IPS-20b (cell line): ENCODE data around the gene DTD2.
A peak's percentile ranks its signal among the peaks of the same experiment; 100 is the strongest.
"Not testable (repeated sequence)": the region's sequence is repeated elsewhere in the genome, so short reads cannot be mapped to it uniquely, and the experiment has no call there.

Experiments used
- H3K27ac ChIP-seq: one replicate; pipeline ENCODE4 v1.5.1; 2013; ENCODE audit warnings: low read length
- H3K27me3 ChIP-seq: 2 replicates; pipeline ENCODE4 v1.6.1; 2013; ENCODE audit warnings: mild to moderate bottlenecking, low read length, inconsistent platforms; ENCODE audit not compliant: insufficient read depth
- H3K36me3 ChIP-seq: 2 replicates; pipeline ENCODE4 v1.6.1; 2013; ENCODE audit warnings: low read depth, mild to moderate bottlenecking, inconsistent platforms, low read length, moderate library complexity; ENCODE audit not compliant: insufficient read depth
- H3K4me1 ChIP-seq: 2 replicates; pipeline ENCODE4 v1.6.1; 2013; ENCODE audit warnings: mild to moderate bottlenecking, control low read depth, inconsistent platforms, low read length, moderate library complexity; ENCODE audit not compliant: insufficient read depth
- H3K4me3 ChIP-seq: 2 replicates; pipeline ENCODE4 v1.5.1; 2013; ENCODE audit warnings: mild to moderate bottlenecking, low read length, inconsistent platforms
- H3K9ac ChIP-seq: 2 replicates; pipeline ENCODE4 v1.6.1; 2013; ENCODE audit warnings: low read depth, mild to moderate bottlenecking, inconsistent platforms, low read length, moderate library complexity
- H3K9me3 ChIP-seq: 2 replicates; pipeline ENCODE4 v1.6.1; 2013; ENCODE audit warnings: mild to moderate bottlenecking, low read depth, low read length, inconsistent platforms; ENCODE audit not compliant: insufficient read depth

Gene DTD2

GRCh38 chr14:31440280-31440679, 17.0 kb downstream of the DTD2 start:
- H3K27me3 ChIP-seq = no peaks in the 10 kb centered on the region
- peaks cover 3% of the 10 kb centered on the region; the same call in 1 of the 2 replicates for H3K36me3 ChIP-seq
- H3K9ac ChIP-seq = no peak overlapping the region
- H3K27ac ChIP-seq = no peak overlapping the region
- H3K4me1 ChIP-seq = no peaks in the 10 kb centered on the region
- no peak overlapping the region for H3K4me3 ChIP-seq
- H3K9me3 ChIP-seq = peaks cover 6% of the 10 kb centered on the region; the same call in 1 of the 2 replicates

- no peak overlapping the region for H3K27ac ChIP-seq
- no peak overlapping the region for H3K4me3 ChIP-seq
- H3K36me3 ChIP-seq = peaks cover 3% of the 10 kb centered on the region; the same call in 1 of the 2 replicates
- H3K4me1 ChIP-seq = no peaks in the 10 kb centered on the region
- no peaks in the 10 kb centered on the region for H3K27me3 ChIP-seq
- H3K9ac ChIP-seq = no peak overlapping the region
- peaks cover 6% of the 10 kb centered on the region; the same call in 1 of the 2 replicates for H3K9me3 ChIP-seq
These were observed 17.7 kb downstream of the DTD2 start for GRCh38 chr14:31439561-31439960.

- not testable (repeated sequence) for H3K27ac ChIP-seq, H3K27me3 ChIP-seq, H3K9ac ChIP-seq, H3K4me1 ChIP-seq, H3K9me3 ChIP-seq, H3K4me3 ChIP-seq, H3K36me3 ChIP-seq
These were observed 20.1 kb downstream of the DTD2 start for GRCh38 chr14:31437045-31437691.

- Histone ChIP-seq H3K27ac (no peak overlapping the region), H3K4me3 (no peak overlapping the region)
These were observed 22.0 kb downstream of the DTD2 start for GRCh38 chr14:31435276-31435675.

GRCh38 chr14:31430634-31431264, 26.6 kb downstream of the DTD2 start:
- H3K27ac ChIP-seq = no peak overlapping the region
- no peak overlapping the region for H3K9ac ChIP-seq
- H3K27me3 ChIP-seq = no peaks in the 10 kb centered on the region
- H3K4me3 ChIP-seq = no peak overlapping the region
- H3K9me3 ChIP-seq = no peaks in the 10 kb centered on the region; the same call in 1 of the 2 replicates
- H3K36me3 ChIP-seq = no peaks in the 10 kb centered on the region
- peaks cover 9% of the 10 kb centered on the region for H3K4me1 ChIP-seq

More at GRCh38 chr14:31435276-31435675, 22.0 kb downstream of the DTD2 start:
- peaks cover 3% of the 10 kb centered on the region; the same call in 1 of the 2 replicates for H3K36me3 ChIP-seq
- no peaks in the 10 kb centered on the region for H3K4me1 ChIP-seq
- H3K9ac ChIP-seq = no peak overlapping the region
- H3K9me3 ChIP-seq = peaks cover 6% of the 10 kb centered on the region; the same call in 1 of the 2 replicates
- no peaks in the 10 kb centered on the region for H3K27me3 ChIP-seq

- no peaks in the 10 kb centered on the region for H3K27me3 ChIP-seq
- peaks cover 9% of the 10 kb centered on the region for H3K4me1 ChIP-seq
- no peak overlapping the region for H3K4me3 ChIP-seq
- H3K9me3 ChIP-seq = no peaks in the 10 kb centered on the region; the same call in 1 of the 2 replicates
- no peak overlapping the region for H3K9ac ChIP-seq
- H3K36me3 ChIP-seq = no peaks in the 10 kb centered on the region
- H3K27ac ChIP-seq = no peak overlapping the region
These were observed 27.5 kb downstream of the DTD2 start for GRCh38 chr14:31429791-31430190.

GRCh38 chr14:31428011-31428410, 29.3 kb downstream of the DTD2 start:
- Histone ChIP-seq H3K27me3 (no peaks in the 10 kb centered on the region), H3K4me3 (no peak overlapping the region), H3K36me3 (no peaks in the 10 kb centered on the region), H3K9me3 (no peaks in the 10 kb centered on the region; the same call in 1 of the 2 replicates), H3K27ac (no peak overlapping the region), H3K9ac (no peak overlapping the region), H3K4me1 (peaks cover 9% of the 10 kb centered on the region)

GRCh38 chr14:31426663-31427062, 30.6 kb downstream of the DTD2 start:
- no peaks in the 10 kb centered on the region for H3K27me3 ChIP-seq
- no peak overlapping the region for H3K4me3 ChIP-seq
- H3K27ac ChIP-seq = no peak overlapping the region
- no peak overlapping the region for H3K9ac ChIP-seq
- H3K4me1 ChIP-seq = peaks cover 9% of the 10 kb centered on the region
- H3K9me3 ChIP-seq = no peaks in the 10 kb centered on the region
- H3K36me3 ChIP-seq = no peaks in the 10 kb centered on the region

- H3K27me3 ChIP-seq = no peaks in the 10 kb centered on the region
- no peak overlapping the region for H3K27ac ChIP-seq
- H3K9ac ChIP-seq = no peak overlapping the region
- H3K4me1 ChIP-seq = peaks cover 9% of the 10 kb centered on the region
- no peak overlapping the region for H3K4me3 ChIP-seq
- H3K36me3 ChIP-seq = no peaks in the 10 kb centered on the region
- H3K9me3 ChIP-seq = no peaks in the 10 kb centered on the region
These were observed 31.4 kb downstream of the DTD2 start for GRCh38 chr14:31425905-31426304.

- Histone ChIP-seq H3K27me3 (no peaks in the 10 kb centered on the region), H3K9me3 (no peaks in the 10 kb centered on the region), H3K4me3 (peak overlapping the region; percentile 67), H3K4me1 (peaks cover 3% of the 10 kb centered on the region; the same call in 1 of the 2 replicates), H3K9ac (no peak overlapping the region), H3K36me3 (no peaks in the 10 kb centered on the region), H3K27ac (no peak overlapping the region)
These were observed 36.1 kb downstream of the DTD2 start for GRCh38 chr14:31421200-31421599.

- 0 out of 2 replicates have a peak, but pooled peaks cover 2% of the 10 kb centered on the region for H3K4me1 ChIP-seq
These were observed 36.8 kb downstream of the DTD2 start, which contains the start of gene HEATR5A for GRCh38 chr14:31420319-31421111. HEATR5A (minus strand) TSS chr14:31420550; CDS start chr14:31402975, 17,575 bp downstream.

More at GRCh38 chr14:31420319-31421111, 36.8 kb downstream of the DTD2 start, which contains the start of gene HEATR5A:
- H3K9me3 ChIP-seq = no peaks in the 10 kb centered on the region
- peak within 1 kb of the TSS; percentile 22 for H3K27ac ChIP-seq
- peak within 1 kb of the TSS; percentile 96 for H3K4me3 ChIP-seq
- H3K36me3 ChIP-seq = no peaks in the 10 kb centered on the region
- H3K9ac ChIP-seq = peak within 1 kb of the TSS; percentile 88
- H3K27me3 ChIP-seq = no peaks in the 10 kb centered on the region
